ENCODE results near the gene HOXA5.

The HOXA5 gene

GRCh38 chr7:27170426-27171324, 27.2 kb upstream of the HOXA5 start:
- DNase-seq, result no peak

- no peak for DNase-seq
Measured at GRCh38 chr7:27169658-27170425, 26.4 kb upstream of the HOXA5 start.

GRCh38 chr7:27168265-27168947, 24.9 kb upstream of the HOXA5 start:
- DNase-seq, result peak; percentile 43

- DNase-seq, result no peak
Measured at GRCh38 chr7:27167916-27168264, 24.4 kb upstream of the HOXA5 start.

GRCh38 chr7:27166531-27167505, 23.3 kb upstream of the HOXA5 start:
- no peak for DNase-seq

- DNase-seq, result no peak
Measured at GRCh38 chr7:27165996-27166530, 22.6 kb upstream of the HOXA5 start.

GRCh38 chr7:27165089-27165995, 21.9 kb upstream of the HOXA5 start, which contains the start of gene HOXA9:
Gene HOXA9 (minus strand): TSS chr7:27165537. CDS start chr7:27165457, 80 bp downstream.
- DNase-seq, result peak; percentile 73

- peak; percentile 29 for DNase-seq
Measured at GRCh38 chr7:27164367-27165088, 21.0 kb upstream of the HOXA5 start.

GRCh38 chr7:27164045-27164366, 20.5 kb upstream of the HOXA5 start:
- DNase-seq, result no peak

GRCh38 chr7:27163288-27164044, 20.0 kb upstream of the HOXA5 start:
- no peak for DNase-seq

- no peak for DNase-seq
Measured at GRCh38 chr7:27162561-27163287, 19.2 kb upstream of the HOXA5 start.

- no peak for DNase-seq
Measured at GRCh38 chr7:27161721-27162560, 18.5 kb upstream of the HOXA5 start.

- no peak for DNase-seq
Measured at GRCh38 chr7:27161214-27161720, 17.8 kb upstream of the HOXA5 start.

- peak; percentile 86 for DNase-seq
Measured at GRCh38 chr7:27160546-27161213, 17.2 kb upstream of the HOXA5 start.

GRCh38 chr7:27160145-27160545, 16.7 kb upstream of the HOXA5 start:
- no peak for DNase-seq

- DNase-seq, result no peak
Measured at GRCh38 chr7:27159266-27160144, 16.0 kb upstream of the HOXA5 start.

Measured in NCI-H82 (cell line).